GM23338 (cell line): Measurements from ENCODE around the gene IRAK2. TPM values are rescaled to one million over a fixed set of nuclear protein-coding genes. Genes with fewer than 3 reads are reported as not detected.

Experiments used
- ATAC-seq: fragments of 200-7000 bp; cut with Tn5 transposase; 3 replicates; pipeline ENCODE4 v1.9.1; 2020
- DNase-seq: peaks from one replicate; pipeline ENCODE4 v3.0.0-alpha.2; 2015; ENCODE audit warnings: low spot score
- H2AFZ ChIP-seq: fragments of 200-600 bp; sonication (generic); 2 replicates; pipeline ENCODE4 v1.8.0; 2016; ENCODE audit warnings: antibody characterized with exemption, mild to moderate bottlenecking, moderate library complexity
- H3F3A ChIP-seq: fragments of 200-600 bp; sonication (generic); replicated peaks from 2 replicates; pipeline ENCODE4 v1.8.0; 2017; ENCODE audit warnings: antibody characterized with exemption, mixed run types, low read depth
- H3K27ac ChIP-seq: fragments of 200-600 bp; sonication (generic); 2 replicates; pipeline ENCODE4 v1.6.1; 2016; ENCODE audit warnings: low read depth
- H3K27me3 ChIP-seq: fragments of 200-600 bp; sonication (generic); 2 replicates; pipeline ENCODE4 v1.8.0; 2016; ENCODE audit warnings: mild to moderate bottlenecking, mixed run types, moderate library complexity; ENCODE audit not compliant: insufficient read depth
- H3K36me3 ChIP-seq: fragments of 200-600 bp; sonication (generic); 2 replicates; pipeline ENCODE4 v1.8.0; 2016; ENCODE audit warnings: mild to moderate bottlenecking; ENCODE audit not compliant: insufficient read depth
- H3K4me1 ChIP-seq: fragments of 200-600 bp; sonication (generic); 2 replicates; pipeline ENCODE4 v1.8.0; 2016; ENCODE audit warnings: mild to moderate bottlenecking, moderate library complexity; ENCODE audit not compliant: insufficient read depth
- H3K4me2 ChIP-seq: fragments of 200-600 bp; sonication (generic); 2 replicates; pipeline ENCODE4 v1.7.1; 2017; ENCODE audit warnings: mixed run types
- H3K4me3 ChIP-seq: fragments of 200-600 bp; sonication (generic); 2 replicates; pipeline ENCODE4 v1.6.1; 2016; ENCODE audit warnings: mixed run types
- H3K79me2 ChIP-seq: fragments of 200-600 bp; sonication (generic); replicated peaks from 2 replicates; pipeline ENCODE4 v1.8.0; 2017; ENCODE audit warnings: mild to moderate bottlenecking; ENCODE audit not compliant: insufficient read depth
- H3K9me2 ChIP-seq: fragments of 200-600 bp; sonication (generic); 2 replicates; pipeline ENCODE4 v1.8.0; 2017; ENCODE audit not compliant: insufficient read depth
- H4K20me1 ChIP-seq: fragments of 200-600 bp; sonication (generic); replicated peaks from 2 replicates; pipeline ENCODE4 v1.8.0; 2017; ENCODE audit warnings: mild to moderate bottlenecking; ENCODE audit not compliant: insufficient read depth
- H3K27ac Mint-ChIP-seq: 2 replicates; pipeline ENCODE4 v1.8.0; 2020; ENCODE audit warnings: inconsistent platforms, mild to moderate bottlenecking, moderate library complexity, mixed read lengths
- H3K27me3 Mint-ChIP-seq: 3 replicates; pipeline ENCODE4 v1.8.0; 2022; ENCODE audit warnings: low read depth, mild to moderate bottlenecking, moderate library complexity, mixed read lengths, inconsistent platforms; ENCODE audit not compliant: insufficient read depth, poor library complexity
- H3K36me3 Mint-ChIP-seq: 3 replicates; pipeline ENCODE4 v1.8.0; 2021; ENCODE audit warnings: low read depth, mild to moderate bottlenecking, inconsistent platforms, moderate library complexity, mixed read lengths
- H3K4me1 Mint-ChIP-seq: 3 replicates; pipeline ENCODE4 v1.8.0; 2020; ENCODE audit warnings: mild to moderate bottlenecking, inconsistent platforms, mixed read lengths
- H3K4me3 Mint-ChIP-seq: 3 replicates; pipeline ENCODE4 v1.8.0; 2021; ENCODE audit warnings: moderate library complexity, mild to moderate bottlenecking, inconsistent platforms, mixed read lengths
- H3K9me3 Mint-ChIP-seq: 3 replicates; pipeline ENCODE4 v1.8.0; 2020; ENCODE audit warnings: moderate library complexity, mild to moderate bottlenecking, inconsistent platforms, mixed read lengths
- CREB1 ChIP-seq: fragments of 250-450 bp; sonication (Bioruptor Pico); IDR thresholded peaks from 2 replicates; pipeline ENCODE4 v1.5.0; 2020; ENCODE audit warnings: low read depth, mild to moderate bottlenecking, moderate library complexity
- CTCF ChIP-seq, 2 experiments: fragments of 200-600 bp in 1 of 2; sonication (generic) in 1 of 2; conservative IDR thresholded peaks; 2 replicates each; pipeline versions ENCODE4 v1.5.1 to v1.6.1; 2016 to 2017; ENCODE audit warnings: antibody characterized with exemption in 2 of 2, low read depth in 2 of 2, mild to moderate bottlenecking in 2 of 2, moderate library complexity in 1 of 2
- ETS1 ChIP-seq: IDR thresholded peaks from 2 replicates; pipeline ENCODE4 v1.6.1; 2016; ENCODE audit warnings: antibody characterized with exemption
- EZH2 ChIP-seq: fragments of 200-600 bp; sonication (generic); IDR thresholded peaks from one replicate; pipeline ENCODE4 v1.8.0; 2017; ENCODE audit warnings: antibody characterized with exemption, mild to moderate bottlenecking, low read depth; ENCODE audit not compliant: unreplicated experiment
- EZH2phosphoT487 ChIP-seq: fragments of 200-600 bp; sonication (generic); IDR thresholded peaks from one replicate; pipeline ENCODE4 v1.8.1; 2018; ENCODE audit warnings: antibody characterized with exemption; ENCODE audit not compliant: unreplicated experiment
- JUNB ChIP-seq: IDR thresholded peaks from one replicate; pipeline ENCODE4 v1.6.1; 2016; ENCODE audit warnings: antibody characterized with exemption; ENCODE audit not compliant: unreplicated experiment
- NANOG ChIP-seq: IDR thresholded peaks from 2 replicates; pipeline ENCODE4 v1.6.1; 2016; ENCODE audit warnings: antibody characterized with exemption, borderline replicate concordance
- POLR2AphosphoS5 ChIP-seq: IDR thresholded peaks from 2 replicates; pipeline ENCODE4 v1.6.1; 2016; ENCODE audit warnings: antibody characterized with exemption, low read depth
- REST ChIP-seq: IDR thresholded peaks from one replicate; pipeline ENCODE4 v1.6.1; 2018; ENCODE audit warnings: antibody characterized with exemption; ENCODE audit not compliant: unreplicated experiment
- STAT1 ChIP-seq: IDR thresholded peaks from one replicate; pipeline ENCODE4 v1.6.1; 2016; ENCODE audit warnings: antibody characterized with exemption; ENCODE audit not compliant: unreplicated experiment
- ZNF114 ChIP-seq: fragments of 250-450 bp; sonication (Bioruptor Pico); IDR thresholded peaks from 2 replicates; pipeline ENCODE4 v1.5.0; 2020; ENCODE audit warnings: mild to moderate bottlenecking, moderate library complexity
- ZNF331 ChIP-seq: fragments of 250-450 bp; sonication (Bioruptor Pico); IDR thresholded peaks from 2 replicates; pipeline ENCODE4 v1.5.0; 2020; ENCODE audit warnings: low read depth, mild to moderate bottlenecking, moderate library complexity
- ZNF462 ChIP-seq: fragments of 250-450 bp; sonication (Bioruptor Pico); IDR thresholded peaks from 2 replicates; pipeline ENCODE4 v1.5.0; 2020; ENCODE audit warnings: mild to moderate bottlenecking, moderate library complexity
- polyA plus RNA-seq: library from polyadenylated mRNA; unstranded; fragments of >200 nt; fragmentation: Nextera tagmentation; extraction: Ambion mirVana; gene quantifications from 2 replicates; pipeline ENCODE4 v1.2.1, GENCODE V29; 2016
- total RNA-seq: library from RNA; depleted of rRNA; stranded (reverse); fragments of >200 nt; shearing (Covaris generic); gene quantifications from 2 replicates; pipeline ENCODE4 v1.2.3, GENCODE V29; 2014

IRAK2 gene
- total and polyA plus RNA-seq, 2 experiments from 2014 or later = 0.37 to 1.4 TPM

GRCh38 chr3:10269443-10269842 lies 104.7 kb downstream of the IRAK2 start:
- ATAC-seq (no peak), DNase-seq (no peak)
- no peaks in the 10 kb centered on the region; the same call in 2 of the 3 replicates for H3K4me1 Mint-ChIP-seq
- H3K27me3 Mint-ChIP-seq = no peaks in the 10 kb centered on the region
- Histone ChIP-seq H3K4me2 (no peak overlapping the region), H3K9me2 (no peaks in the 10 kb centered on the region), H4K20me1 (peaks cover 11% of the 10 kb centered on the region; the same call in 1 of the 2 replicates), H3K27ac (no peak overlapping the region), H3K36me3 (peaks cover 12% of the 10 kb centered on the region; the same call in 1 of the 2 replicates), H3K27me3 (no peaks in the 10 kb centered on the region), H3F3A (no peaks in the 10 kb centered on the region), H2AFZ (no peak overlapping the region), H3K4me3 (no peak overlapping the region), H3K4me1 (no peaks in the 10 kb centered on the region), H3K79me2 (peaks cover 80% of the 10 kb centered on the region)
- no peak overlapping the region for H3K27ac Mint-ChIP-seq
- peaks cover 31% of the 10 kb centered on the region for H3K36me3 Mint-ChIP-seq
- no peak for TF ChIP-seq JUNB
- no peak for TF ChIP-seq STAT1
- TF ChIP-seq EZH2 = no peak
- no peak for TF ChIP-seq ZNF114 (CRISPR knock-in tag)
- TF ChIP-seq POLR2AphosphoS5 = no peak
- no peak for TF ChIP-seq NANOG
- no peak for TF ChIP-seq ETS1
- no peak for TF ChIP-seq ZNF462 (CRISPR knock-in tag)
- no peak for TF ChIP-seq EZH2phosphoT487
- no peak for TF ChIP-seq ZNF331 (CRISPR knock-in tag)
- TF ChIP-seq CREB1 = no peak
- no peak for TF ChIP-seq REST
- no peak for TF ChIP-seq CTCF (conservative IDR thresholded peaks at IDR 0.05; ENCODE audit: low read depth in 2 of 2)
- H3K9me3 Mint-ChIP-seq = no peaks in the 10 kb centered on the region
- no peak overlapping the region for H3K4me3 Mint-ChIP-seq
